SU-DHL-6 (cell line): ENCODE results near the gene DTX2.
"Not testable (repeated sequence)": the region's sequence is repeated elsewhere in the genome, so short reads cannot be mapped to it uniquely, and the experiment has no call there.

ENCODE experiments used
- H2AFZ ChIP-seq: fragments of 200-600 bp; sonication (generic); 2 replicates; pipeline ENCODE4 v1.6.1; 2014; ENCODE audit warnings: low read depth, mild to moderate bottlenecking, moderate library complexity, mixed read lengths, antibody characterized with exemption, low read length; ENCODE audit not compliant: severe bottlenecking
- H3F3A ChIP-seq: fragments of 200-600 bp; shearing (Covaris generic); 2 replicates; pipeline ENCODE4 v1.6.0; 2016; ENCODE audit warnings: antibody characterized with exemption, mild to moderate bottlenecking; ENCODE audit not compliant: insufficient read depth
- H3K27ac ChIP-seq: fragments of 200-600 bp; sonication (generic); 2 replicates; pipeline ENCODE4 v1.5.1; 2016; ENCODE audit warnings: low read depth, mild to moderate bottlenecking, low read length, moderate library complexity, mixed read lengths
- H3K27me3 ChIP-seq: fragments of 200-600 bp; sonication (generic), shearing (Covaris generic); 2 replicates; pipeline ENCODE4 v1.6.0; 2014; ENCODE audit warnings: mild to moderate bottlenecking, low read length
- H3K36me3 ChIP-seq: fragments of 200-600 bp; sonication (generic); 2 replicates; pipeline ENCODE4 v1.6.1; 2014; ENCODE audit warnings: mild to moderate bottlenecking, low read length, mixed read lengths
- H3K4me2 ChIP-seq: fragments of 300-600, 200-600 bp; shearing (Covaris generic), sonication (generic); 2 replicates; pipeline ENCODE4 v1.6.0; 2014; ENCODE audit warnings: low read length, low read depth, mild to moderate bottlenecking; ENCODE audit not compliant: poor library complexity, severe bottlenecking
- H3K4me3 ChIP-seq: fragments of 200-600 bp; sonication (generic); 2 replicates; pipeline ENCODE4 v1.5.1; 2014; ENCODE audit warnings: antibody characterized with exemption, low read length, mild to moderate bottlenecking, mixed read lengths; ENCODE audit not compliant: insufficient read depth, poor library complexity, severe bottlenecking
- H3K79me2 ChIP-seq: fragments of 200-600 bp; sonication (generic); 2 replicates; pipeline ENCODE4 v1.6.1; 2014; ENCODE audit warnings: mild to moderate bottlenecking, low read length, moderate library complexity; ENCODE audit not compliant: insufficient read depth
- H3K9ac ChIP-seq: fragments of 200-600 bp; sonication (generic); 2 replicates; pipeline ENCODE4 v1.7.0; 2014; ENCODE audit warnings: mild to moderate bottlenecking, low read length
- H3K9me2 ChIP-seq: fragments of 200-600 bp; sonication (generic); replicated peaks from 2 replicates; pipeline ENCODE4 v1.6.1; 2014; ENCODE audit warnings: low read length; ENCODE audit not compliant: insufficient read depth
- H3K9me3 ChIP-seq: fragments of 200-600 bp; sonication (generic); 2 replicates; pipeline ENCODE4 v1.6.1; 2014; ENCODE audit warnings: low read length, mixed read lengths; ENCODE audit not compliant: insufficient read depth
- H4K20me1 ChIP-seq: fragments of 200-600 bp; sonication (generic); 2 replicates; pipeline ENCODE4 v1.6.1; 2014; ENCODE audit warnings: low read depth, mild to moderate bottlenecking, antibody characterized with exemption, low read length, moderate library complexity, mixed read lengths
- CTCF ChIP-seq: fragments of 200-600 bp; sonication (generic); IDR thresholded peaks from one replicate; pipeline ENCODE4 v1.5.1; 2017; ENCODE audit warnings: antibody characterized with exemption, mild to moderate bottlenecking, low read length, moderate library complexity; ENCODE audit not compliant: insufficient read depth, poor library complexity, severe bottlenecking
- EZH2phosphoT487 ChIP-seq: fragments of 200-600 bp; sonication (generic), shearing (Covaris generic); conservative IDR thresholded peaks from 2 replicates; pipeline ENCODE4 v1.6.1; 2018; ENCODE audit warnings: mild to moderate bottlenecking, antibody characterized with exemption, low read length, moderate library complexity, mixed read lengths

Gene DTX2

GRCh38 chr7:76461464-76462101 is at the start of gene DTX2:
Gene DTX2, plus strand, starts transcription at chr7:76461709. Its CDS starts 18,801 bp downstream, at chr7:76480510.
- H3K27me3 ChIP-seq, H3K36me3 ChIP-seq, H3K27ac ChIP-seq, H3F3A ChIP-seq, H2AFZ ChIP-seq, H3K9me3 ChIP-seq, H3K4me2 ChIP-seq, H3K79me2 ChIP-seq, H3K9me2 ChIP-seq, H4K20me1 ChIP-seq: not testable (repeated sequence)
- peak within 1 kb of the TSS; percentile 53 for H3K4me3 ChIP-seq
- H3K9ac ChIP-seq = peak within 1 kb of the TSS; percentile 46; the same call in 1 of the 2 replicates

GRCh38 chr7:76412249-76412648 is 49.3 kb upstream of the DTX2 start:
- TF ChIP-seq CTCF (no peak), EZH2phosphoT487 (no peak)
- Histone ChIP-seq H3K79me2 (no peaks in the 10 kb centered on the region), H3K9ac (no peak overlapping the region), H3K9me3 (no peaks in the 10 kb centered on the region), H4K20me1 (no peaks in the 10 kb centered on the region), H3K36me3 (no peaks in the 10 kb centered on the region), H3F3A (no peaks in the 10 kb centered on the region), H3K27me3 (no peaks in the 10 kb centered on the region), H3K4me3 (no peak overlapping the region), H3K27ac (no peak overlapping the region), H3K9me2 (no peaks in the 10 kb centered on the region), H3K4me2 (no peak overlapping the region), H2AFZ (no peak overlapping the region)

DNA sequence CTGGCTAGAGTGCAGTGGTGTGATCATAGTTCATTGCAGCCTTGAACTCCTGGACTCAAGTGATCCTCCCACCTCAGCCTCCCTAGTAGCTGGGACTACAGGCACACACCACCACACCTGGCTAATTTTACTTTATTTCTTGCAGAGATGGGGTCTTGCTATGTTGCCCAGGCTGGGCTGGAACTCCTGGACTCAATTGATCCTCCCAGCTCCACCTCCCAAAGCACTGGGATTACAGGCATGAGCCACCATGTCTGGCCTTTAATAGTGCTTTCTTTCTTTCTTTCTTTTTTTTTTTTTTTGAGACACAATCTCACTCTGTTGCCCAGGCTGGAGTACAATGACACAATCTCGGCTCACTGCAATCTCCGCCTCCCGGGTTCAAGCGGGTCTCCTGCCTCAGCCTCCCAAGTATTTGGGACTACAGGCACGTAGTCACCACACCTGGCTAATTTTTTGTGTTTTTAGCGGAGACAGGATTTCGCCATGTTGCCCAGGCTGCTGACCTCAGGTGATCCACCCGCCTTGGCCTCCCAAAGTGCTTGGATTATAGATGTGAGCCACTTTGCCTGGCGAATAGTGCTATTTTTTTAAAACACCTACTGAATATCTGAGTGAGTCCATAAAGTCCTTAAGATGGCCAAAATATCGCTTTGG is 43.7 kb upstream of the DTX2 start:
- H3K9ac ChIP-seq, H3F3A ChIP-seq, H3K9me3 ChIP-seq, H3K4me3 ChIP-seq, H3K36me3 ChIP-seq, H3K27ac ChIP-seq, H3K27me3 ChIP-seq, H3K4me2 ChIP-seq, H4K20me1 ChIP-seq, H2AFZ ChIP-seq, H3K9me2 ChIP-seq, H3K79me2 ChIP-seq: not testable (repeated sequence)

DNA sequence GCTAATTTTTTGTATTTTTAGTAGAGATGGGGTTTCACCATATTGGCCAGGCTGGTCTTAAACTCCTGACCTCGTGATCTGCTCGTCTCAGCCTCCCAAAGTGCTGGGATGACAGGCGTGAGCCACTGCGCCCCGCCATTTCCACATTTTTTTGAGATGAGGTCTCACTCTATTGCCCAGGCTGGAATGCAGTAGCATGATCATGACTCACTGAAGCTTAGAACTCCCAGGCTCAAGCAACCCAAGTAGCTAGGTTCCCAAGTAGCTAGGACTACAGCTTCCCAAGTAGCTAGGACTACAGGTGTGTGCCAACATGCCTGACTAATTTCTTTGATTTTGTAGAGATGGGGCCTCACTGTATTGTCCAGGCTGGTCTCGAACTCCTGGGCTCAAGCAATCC is 40.4 kb upstream of the DTX2 start:
- H3K36me3 ChIP-seq, H3K79me2 ChIP-seq, H2AFZ ChIP-seq, H3K4me2 ChIP-seq, H3K27me3 ChIP-seq, H3K4me3 ChIP-seq, H4K20me1 ChIP-seq, H3F3A ChIP-seq, H3K27ac ChIP-seq, H3K9me2 ChIP-seq, H3K9ac ChIP-seq, H3K9me3 ChIP-seq: not testable (repeated sequence)
